A549 treated with CORT108297 at 1 μM for 4 hours (cell line): ENCODE data around the gene KRTAP9-1. TPM values are rescaled to one million over a fixed set of nuclear protein-coding genes. Genes with fewer than 3 reads are reported as not detected.

Source experiments
- total RNA-seq: library from RNA; stranded (reverse); fragments of 200-300 nt; extraction: Qiagen RNA extraction; gene quantifications from 5 replicates; pipeline ENCODE4 v1.2.3, GENCODE V29; 2022

KRTAP9-1 gene
- total RNA-seq = not detected in 5 replicates

GRCh38 chr17:41189837-41190318 lies at the start of gene KRTAP9-1:
Gene KRTAP9-1, plus strand, starts transcription at chr17:41189887. Its CDS starts 0 bp downstream, at chr17:41189887.

GRCh38 chr17:41140360-41141131 lies 49.1 kb upstream of the KRTAP9-1 start, which contains the start of gene KRTAP4-6:
Gene KRTAP4-6, minus strand, starts transcription at chr17:41140544. Its CDS starts 57 bp downstream, at chr17:41140487.

GRCh38 chr17:41149652-41149985 lies 40.1 kb upstream of the KRTAP9-1 start, which contains the start of gene KRTAP4-5:
Gene KRTAP4-5, minus strand, starts transcription at chr17:41149825. Its CDS starts 58 bp downstream, at chr17:41149767.

GRCh38 chr17:41160648-41161047 lies 29.0 kb upstream of the KRTAP9-1 start, which contains the start of gene KRTAP4-4:
Gene KRTAP4-4, minus strand, starts transcription at chr17:41160748. Its CDS starts 57 bp downstream, at chr17:41160691.

GRCh38 chr17:41168121-41168520 lies 21.6 kb upstream of the KRTAP9-1 start, which contains the start of gene KRTAP4-3:
Gene KRTAP4-3, minus strand, starts transcription at chr17:41168221. Its CDS starts 49 bp downstream, at chr17:41168172.

GRCh38 chr17:41177727-41178271 lies 11.9 kb upstream of the KRTAP9-1 start, which contains the start of gene KRTAP4-2:
Gene KRTAP4-2, minus strand, starts transcription at chr17:41178221. Its CDS starts 57 bp downstream, at chr17:41178164.

GRCh38 chr17:41184480-41184961 lies 5.2 kb upstream of the KRTAP9-1 start, which contains the start of gene KRTAP4-1:
Gene KRTAP4-1, minus strand, starts transcription at chr17:41184911. Its CDS starts 57 bp downstream, at chr17:41184854.

GRCh38 chr17:41226598-41227095 lies 37.0 kb downstream of the KRTAP9-1 start, which contains the start of gene KRTAP9-2:
Gene KRTAP9-2, plus strand, starts transcription at chr17:41226648. Its CDS starts 7 bp downstream, at chr17:41226655.

GRCh38 chr17:41232399-41233105 lies 42.9 kb downstream of the KRTAP9-1 start, which contains the start of gene KRTAP9-3:
Gene KRTAP9-3, plus strand, starts transcription at chr17:41232449. Its CDS starts 53 bp downstream, at chr17:41232502.

GRCh38 chr17:41237949-41238437 lies 48.3 kb downstream of the KRTAP9-1 start, which contains the start of gene KRTAP9-8:
Gene KRTAP9-8, plus strand, starts transcription at chr17:41237999. Its CDS starts 53 bp downstream, at chr17:41238052.

Other genes with a start within 250 kb of the KRTAP9-1 start
- not detected in 5 replicates for gene KRT39, start 222.9 kb upstream of the KRTAP9-1 start, total RNA-seq
- not detected in 5 replicates for gene KRT40, start 205.6 kb upstream of the KRTAP9-1 start, total RNA-seq
- gene KRTAP3-3, start 195.7 kb upstream of the KRTAP9-1 start, total RNA-seq = not detected in 5 replicates
- gene KRTAP3-2, start 190.0 kb upstream of the KRTAP9-1 start, total RNA-seq = 0.20 to 0.42 TPM (median 0.34 TPM) in 5 replicates
- gene KRTAP3-1, start 180.8 kb upstream of the KRTAP9-1 start, total RNA-seq = 0.18 TPM in 1 of 5 replicates, not detected in the others
- gene KRTAP1-5, start 162.7 kb upstream of the KRTAP9-1 start, total RNA-seq = not detected in 5 replicates
- gene KRTAP1-4, start 159.7 kb upstream of the KRTAP9-1 start, total RNA-seq = not detected in 5 replicates
- gene KRTAP1-3, start 155.0 kb upstream of the KRTAP9-1 start, total RNA-seq = not detected in 5 replicates
- not detected in 5 replicates for gene KRTAP1-1, start 148.4 kb upstream of the KRTAP9-1 start, total RNA-seq
- not detected in 5 replicates for gene KRTAP2-1, start 142.6 kb upstream of the KRTAP9-1 start, total RNA-seq
- gene KRTAP2-2, start 134.7 kb upstream of the KRTAP9-1 start, total RNA-seq = not detected in 5 replicates
- 0.11 to 0.18 TPM (median 0.17 TPM) in 3 of 5 replicates, not detected in the others for gene KRTAP2-3, start 129.8 kb upstream of the KRTAP9-1 start, total RNA-seq
- not detected in 5 replicates for gene KRTAP2-4, start 124.0 kb upstream of the KRTAP9-1 start, total RNA-seq
- not detected in 5 replicates for gene KRTAP4-7, start 105.7 kb upstream of the KRTAP9-1 start, total RNA-seq
- 0.10 TPM in 1 of 5 replicates, not detected in the others for gene KRTAP4-8, start 91.7 kb upstream of the KRTAP9-1 start, total RNA-seq
- gene KRTAP4-16, start 87.7 kb upstream of the KRTAP9-1 start, total RNA-seq = not detected in 5 replicates
- not detected in 5 replicates for gene KRTAP4-9, start 84.5 kb upstream of the KRTAP9-1 start, total RNA-seq
- gene KRTAP4-11, start 71.5 kb upstream of the KRTAP9-1 start, total RNA-seq = not detected in 5 replicates
- gene KRTAP4-12, start 65.7 kb upstream of the KRTAP9-1 start, total RNA-seq = 0.07 TPM in 1 of 5 replicates, not detected in the others
- gene KRTAP4-6, start 49.3 kb upstream of the KRTAP9-1 start, total RNA-seq = not detected in 5 replicates
- gene KRTAP4-5, start 40.1 kb upstream of the KRTAP9-1 start, total RNA-seq = not detected in 5 replicates
- not detected in 5 replicates for gene KRTAP4-4, start 29.1 kb upstream of the KRTAP9-1 start, total RNA-seq
- not detected in 5 replicates for gene KRTAP4-3, start 21.7 kb upstream of the KRTAP9-1 start, total RNA-seq
- gene KRTAP4-2, start 11.7 kb upstream of the KRTAP9-1 start, total RNA-seq = not detected in 5 replicates
- gene KRTAP4-1, start 5.0 kb upstream of the KRTAP9-1 start, total RNA-seq = 0.09 to 0.40 TPM (median 0.24 TPM) in 4 of 5 replicates, not detected in the other
- gene KRTAP9-2, start 36.8 kb downstream of the KRTAP9-1 start, total RNA-seq = not detected in 5 replicates
- gene KRTAP9-3, start 42.6 kb downstream of the KRTAP9-1 start, total RNA-seq = not detected in 5 replicates
- gene KRTAP9-8, start 48.1 kb downstream of the KRTAP9-1 start, total RNA-seq = not detected in 5 replicates
- not detected in 5 replicates for gene KRTAP9-4, start 59.8 kb downstream of the KRTAP9-1 start, total RNA-seq
- gene KRTAP9-9, start 65.5 kb downstream of the KRTAP9-1 start, total RNA-seq = not detected in 5 replicates
- gene KRTAP9-6, start 75.5 kb downstream of the KRTAP9-1 start, total RNA-seq = not detected in 5 replicates
- not detected in 5 replicates for gene KRTAP9-7, start 85.8 kb downstream of the KRTAP9-1 start, total RNA-seq
- gene KRTAP29-1, start 113.0 kb downstream of the KRTAP9-1 start, total RNA-seq = not detected in 5 replicates
- gene KRTAP16-1, start 119.4 kb downstream of the KRTAP9-1 start, total RNA-seq = not detected in 5 replicates
- gene KRTAP17-1, start 125.8 kb downstream of the KRTAP9-1 start, total RNA-seq = not detected in 5 replicates
- not detected in 5 replicates for gene KRT33A, start 160.9 kb downstream of the KRTAP9-1 start, total RNA-seq
- 0.09 to 0.10 TPM (median 0.10 TPM) in 3 of 5 replicates, not detected in the others for gene KRT33B, start 179.9 kb downstream of the KRTAP9-1 start, total RNA-seq
- 0.12 to 0.50 TPM (median 0.32 TPM) in 5 replicates for gene KRT34, start 192.4 kb downstream of the KRTAP9-1 start, total RNA-seq
- not detected in 5 replicates for gene KRT31, start 207.7 kb downstream of the KRTAP9-1 start, total RNA-seq
- not detected in 5 replicates for gene KRT37, start 234.7 kb downstream of the KRTAP9-1 start, total RNA-seq